DMS153 (cell line): ENCODE results near the gene SCGB3A1.

Experiments
- DNase-seq: peaks from one replicate; lab custom pipeline; 2025; lab: John Stamatoyannopoulos, UW

The SCGB3A1 gene

DNA sequence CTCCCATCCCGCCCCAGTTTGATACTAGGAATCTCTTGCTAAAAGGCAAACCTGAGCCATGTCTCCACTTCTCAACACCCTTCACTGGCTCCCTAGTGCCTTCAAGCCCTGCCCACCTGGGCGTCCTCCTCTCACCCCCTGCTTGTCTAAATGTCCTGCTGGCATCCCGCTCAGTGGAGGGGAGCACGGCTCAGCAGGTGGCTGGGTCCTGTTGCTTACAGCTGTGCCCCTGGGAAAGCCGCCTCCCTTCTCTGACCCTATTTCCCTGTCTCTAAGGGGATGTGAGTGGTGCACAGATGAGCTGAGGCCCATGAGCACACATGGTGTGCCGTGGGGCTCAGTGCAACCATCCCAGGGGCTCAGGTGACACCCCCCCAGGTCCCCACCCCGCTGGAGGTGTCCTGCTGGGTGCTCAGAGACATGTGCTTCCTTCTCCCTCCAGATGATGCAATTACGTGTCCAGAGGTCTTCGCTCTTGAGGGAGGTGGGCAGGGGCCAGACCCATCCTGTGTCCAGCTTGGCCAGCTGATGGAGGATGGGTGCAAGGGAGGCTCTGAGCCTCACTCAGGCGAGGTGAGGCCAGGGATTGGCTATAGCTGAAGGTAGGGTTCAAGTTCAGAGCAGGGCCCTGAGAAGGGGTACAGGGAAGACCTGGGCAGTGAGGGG, 34.0 kb upstream of the SCGB3A1 start:
- no peak for DNase-seq

DNA sequence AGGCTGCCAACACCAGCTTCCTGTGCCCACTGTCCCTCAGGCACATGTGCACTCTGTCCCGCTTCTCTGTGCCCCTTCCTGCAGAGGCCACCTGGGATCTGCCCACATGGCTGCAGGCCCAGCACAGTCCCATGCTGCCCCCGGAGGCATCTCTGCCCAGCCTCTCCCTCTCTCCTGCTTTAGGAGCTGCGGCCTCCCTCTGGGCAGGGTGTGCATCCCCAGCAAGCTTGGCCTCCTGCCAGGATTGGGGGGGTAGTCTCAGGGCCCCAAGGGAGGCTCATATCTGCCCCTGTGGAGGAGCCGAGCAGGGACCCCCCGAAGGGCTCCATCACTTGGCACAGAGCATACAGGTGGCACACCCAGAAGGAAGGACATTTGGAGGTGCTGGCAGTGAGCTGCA, 33.3 kb upstream of the SCGB3A1 start:
- DNase-seq = no peak

DNA sequence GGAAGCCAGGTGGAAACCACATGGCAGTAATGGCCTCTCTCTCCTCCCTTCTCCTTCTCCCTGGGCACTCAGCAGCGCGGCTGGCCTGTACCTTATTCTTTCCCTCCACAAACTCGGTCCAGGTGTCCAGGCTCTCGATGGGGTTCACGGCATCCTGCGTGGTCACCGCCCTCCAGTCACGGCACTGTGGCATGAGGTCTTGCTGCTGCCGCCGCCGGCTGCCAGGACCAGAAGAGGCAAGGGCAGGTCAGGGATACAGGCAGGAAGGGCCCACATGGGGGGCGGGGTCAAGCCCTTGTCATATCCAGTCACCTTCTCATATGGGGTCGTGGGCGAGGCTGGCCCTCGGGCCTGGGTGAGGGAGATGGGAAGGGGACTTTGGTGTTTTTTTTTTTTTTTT, 32.5 kb upstream of the SCGB3A1 start:
- no peak for DNase-seq

DNA sequence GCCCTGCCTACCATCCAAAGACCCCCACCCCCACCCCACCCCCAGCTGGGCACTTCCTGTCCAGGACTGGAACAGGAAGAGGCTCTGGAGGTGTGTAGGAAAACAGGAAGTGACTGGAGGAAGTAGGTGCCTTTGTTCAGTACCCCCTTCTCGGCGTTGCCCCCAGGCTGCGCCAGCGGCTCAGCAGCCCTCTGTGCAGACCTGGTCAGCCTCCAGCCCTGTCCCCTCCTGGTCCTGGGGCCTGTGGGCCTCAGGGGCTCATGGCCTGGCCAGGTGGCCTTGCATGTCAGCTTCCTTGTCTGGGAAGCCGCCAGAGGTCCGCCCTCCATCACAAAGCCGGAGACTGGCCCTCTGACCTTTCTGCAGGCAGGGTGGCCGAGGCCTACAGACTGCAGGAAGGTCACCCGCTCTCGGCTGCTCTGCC, 32.1 kb upstream of the SCGB3A1 start:
- DNase-seq = no peak

DNA sequence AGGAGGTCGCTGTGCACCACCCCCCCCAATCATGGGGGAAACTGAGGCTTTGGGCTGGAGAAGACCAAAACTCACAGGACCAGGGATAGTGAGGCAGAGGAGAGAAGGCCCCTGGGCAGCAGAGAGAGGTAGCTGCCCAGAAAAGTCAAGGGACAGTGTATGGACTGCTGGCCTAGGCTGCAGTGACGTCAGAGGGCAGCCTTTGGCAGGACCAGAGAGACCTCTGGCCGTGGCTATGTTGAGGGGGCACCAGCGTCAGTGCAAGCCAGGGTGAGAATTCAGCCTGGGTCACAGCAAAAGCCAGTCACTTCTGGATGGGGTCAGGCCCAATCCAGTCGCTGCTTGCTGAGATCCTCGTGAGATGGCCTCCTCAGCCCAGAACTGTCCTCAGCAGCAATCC, 31.6 kb upstream of the SCGB3A1 start:
- no peak for DNase-seq

DNA sequence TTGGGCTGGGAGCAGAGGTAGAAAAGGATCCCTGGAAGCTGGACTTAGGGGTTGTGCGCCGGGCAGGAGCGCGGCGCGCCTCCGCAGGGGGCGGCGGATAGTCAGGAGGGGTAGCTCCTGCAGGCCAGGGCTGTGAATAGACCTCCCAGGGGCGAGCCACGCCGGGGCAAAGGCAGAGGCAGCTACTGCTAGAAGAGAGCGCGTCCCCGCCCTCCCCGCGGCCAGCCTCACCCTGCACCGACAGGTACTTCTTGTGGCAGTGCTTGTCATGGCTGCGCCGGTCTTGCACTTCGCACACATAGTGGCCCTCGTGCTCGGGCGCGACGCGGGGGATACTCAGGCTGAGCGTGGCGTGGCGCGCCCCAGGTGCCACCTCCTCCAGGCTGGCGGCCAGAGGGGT, 30.0 kb upstream of the SCGB3A1 start:
- DNase-seq = no peak

DNA sequence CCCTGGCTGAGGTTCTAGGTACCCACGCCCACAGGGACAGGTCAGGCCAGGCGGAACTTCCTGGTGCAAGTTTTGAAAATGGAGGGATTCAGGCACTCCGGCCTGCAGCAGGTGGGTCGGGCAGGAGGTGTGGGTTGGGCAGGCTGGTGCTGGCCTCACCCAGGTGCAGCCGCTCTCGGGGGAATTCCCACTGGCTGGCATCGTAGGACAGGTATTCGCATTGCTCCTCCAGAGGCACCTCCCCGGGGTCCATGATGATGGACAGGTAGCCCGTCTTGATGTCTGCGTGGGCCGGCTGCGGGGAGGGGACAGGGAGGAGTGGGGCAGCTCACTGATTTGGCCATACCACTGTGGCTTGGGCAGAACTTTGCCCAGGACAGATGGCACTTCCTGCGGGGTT, 28.7 kb upstream of the SCGB3A1 start:
- no peak for DNase-seq

DNA sequence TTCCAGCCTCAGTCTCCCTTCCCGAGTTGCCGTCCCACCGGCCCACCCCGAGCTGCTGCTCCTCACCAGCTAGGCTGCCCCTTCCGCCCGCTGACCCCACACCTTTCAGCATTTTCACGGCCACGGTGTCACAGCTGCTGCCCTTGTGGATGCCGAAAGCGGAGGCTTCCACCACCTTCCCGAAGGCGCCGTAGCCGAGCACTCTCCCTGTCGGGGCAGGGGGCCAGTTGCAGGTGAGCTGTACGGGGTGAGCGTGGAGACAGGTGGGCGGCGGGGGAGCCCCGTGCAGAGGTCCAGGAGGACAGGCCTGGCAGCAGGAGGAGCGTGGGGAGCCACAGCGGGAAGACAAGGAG, 28.2 kb upstream of the SCGB3A1 start:
- DNase-seq = no peak

DNA sequence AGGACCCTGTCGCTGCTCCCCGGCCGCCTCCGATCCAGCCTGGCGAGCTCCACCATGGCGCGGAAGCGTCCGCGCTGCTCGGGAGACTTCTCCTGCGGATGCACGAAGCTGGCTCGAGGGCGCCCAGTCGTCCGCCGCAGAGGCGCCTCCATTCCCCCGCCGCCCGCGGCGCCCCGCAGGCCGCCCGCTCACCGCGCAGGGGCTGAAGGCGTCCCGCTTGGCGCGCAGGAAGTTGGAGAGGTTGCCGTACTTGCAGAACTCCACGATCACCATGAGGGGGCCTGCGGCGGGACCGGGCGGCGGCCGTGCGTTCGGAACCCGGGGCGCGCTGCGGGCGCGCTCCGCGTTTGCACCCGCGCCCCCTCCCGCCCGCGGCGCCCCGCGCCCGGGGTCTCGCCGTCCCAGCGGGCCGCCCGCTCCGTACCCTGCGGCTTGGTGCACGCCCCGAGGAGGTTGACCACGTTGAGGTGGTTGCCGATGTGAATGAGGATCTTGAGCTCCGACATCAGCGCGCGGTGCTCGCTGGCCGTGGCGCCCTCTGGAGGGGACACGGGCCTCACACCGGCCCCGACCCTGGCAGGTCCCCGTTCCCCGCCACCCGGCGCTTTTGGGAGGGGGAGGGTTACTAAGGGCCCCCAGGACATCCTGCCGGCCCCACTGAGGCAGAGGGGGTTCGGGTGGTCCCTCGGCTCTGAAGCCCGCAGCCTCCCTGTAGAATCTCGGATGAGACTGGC, 27.7 kb upstream of the SCGB3A1 start:
- DNase-seq = no peak

DNA sequence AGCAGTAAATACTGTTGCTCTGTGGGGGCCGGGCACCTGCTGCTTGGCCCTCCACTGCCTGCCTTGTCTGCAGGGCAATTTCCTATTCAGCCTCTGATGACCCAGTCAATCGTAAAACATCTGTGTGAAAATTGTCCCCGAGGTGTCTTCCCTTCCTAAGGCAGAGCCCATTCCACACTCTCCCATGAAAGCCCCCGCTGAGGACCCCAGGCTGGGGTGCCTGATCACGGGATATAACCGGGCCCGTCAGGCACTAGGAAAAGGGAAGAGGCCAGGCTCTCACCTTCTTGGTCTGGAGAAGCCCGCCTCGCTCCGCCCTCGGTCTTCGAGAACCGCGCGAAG, 27.2 kb upstream of the SCGB3A1 start:
- no peak for DNase-seq

DNA sequence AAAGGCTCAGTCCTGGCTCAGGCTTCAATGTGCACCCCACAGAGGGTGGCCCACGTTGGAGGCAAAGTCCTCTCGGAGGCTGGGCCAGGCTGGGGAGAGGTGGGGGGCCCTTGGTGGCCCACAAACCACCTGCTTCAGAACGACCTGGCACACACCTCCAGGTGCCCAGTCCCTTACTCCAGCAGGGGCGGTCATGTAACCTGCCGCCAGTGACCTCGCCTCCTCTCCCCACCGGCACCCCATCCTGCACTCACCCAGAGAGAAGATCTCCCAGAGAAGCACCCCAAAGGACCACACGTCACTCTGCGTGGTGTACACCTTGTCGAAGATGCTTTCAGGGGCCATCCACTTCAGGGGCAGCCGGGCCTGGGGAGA, 22.5 kb upstream of the SCGB3A1 start:
- no peak for DNase-seq

DNA sequence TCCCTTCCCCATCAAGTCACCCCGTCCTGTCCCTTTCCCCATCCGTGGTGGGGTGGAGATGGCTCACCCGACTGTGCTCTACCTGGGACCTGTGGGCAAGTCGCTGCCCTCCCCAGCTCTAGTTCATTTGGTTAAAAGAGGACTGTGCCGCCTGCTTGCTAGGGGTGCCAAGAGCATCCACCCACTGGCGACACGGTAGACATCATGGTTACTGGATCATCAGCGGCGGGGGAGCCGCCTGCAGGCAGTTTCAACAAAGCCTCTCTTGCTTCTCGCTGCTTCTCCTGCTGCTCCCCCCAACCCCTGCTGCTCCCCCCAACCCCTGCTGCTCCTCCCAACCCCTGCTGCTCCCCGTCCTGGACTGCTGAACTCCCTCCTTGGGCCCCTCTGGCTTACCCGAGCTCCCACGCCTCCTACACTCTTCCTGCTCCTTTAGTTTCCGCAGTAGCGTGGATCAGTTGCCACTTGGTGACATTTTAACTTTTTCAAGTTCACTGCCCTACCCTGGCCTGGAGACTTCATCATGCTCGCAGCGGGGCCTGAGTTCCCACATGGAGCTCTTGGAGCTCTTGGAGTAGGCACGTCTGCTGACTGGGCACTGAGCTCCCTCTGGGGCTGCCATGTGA, 22.0 kb upstream of the SCGB3A1 start:
- DNase-seq = no peak

DNA sequence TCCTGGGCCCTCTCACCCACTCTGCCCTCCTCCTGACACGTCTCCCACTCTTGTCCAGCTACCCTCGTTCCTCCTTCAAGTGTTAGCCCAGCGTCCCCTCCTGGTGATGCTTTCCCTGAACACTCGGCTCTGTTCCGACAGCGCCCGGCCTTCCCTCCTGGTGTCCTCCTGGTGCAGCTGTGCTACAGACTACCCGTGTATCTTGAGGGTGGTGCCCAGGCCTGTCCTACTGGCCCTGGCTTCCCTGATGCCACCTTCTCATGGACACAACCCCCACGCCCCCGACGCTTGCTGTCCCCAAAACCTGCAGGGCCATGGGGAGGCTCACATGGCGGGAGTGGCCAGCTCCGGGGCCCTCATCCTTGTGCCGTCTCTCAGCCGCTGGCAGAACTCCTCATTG, 21.4 kb upstream of the SCGB3A1 start:
- no peak for DNase-seq

DNA sequence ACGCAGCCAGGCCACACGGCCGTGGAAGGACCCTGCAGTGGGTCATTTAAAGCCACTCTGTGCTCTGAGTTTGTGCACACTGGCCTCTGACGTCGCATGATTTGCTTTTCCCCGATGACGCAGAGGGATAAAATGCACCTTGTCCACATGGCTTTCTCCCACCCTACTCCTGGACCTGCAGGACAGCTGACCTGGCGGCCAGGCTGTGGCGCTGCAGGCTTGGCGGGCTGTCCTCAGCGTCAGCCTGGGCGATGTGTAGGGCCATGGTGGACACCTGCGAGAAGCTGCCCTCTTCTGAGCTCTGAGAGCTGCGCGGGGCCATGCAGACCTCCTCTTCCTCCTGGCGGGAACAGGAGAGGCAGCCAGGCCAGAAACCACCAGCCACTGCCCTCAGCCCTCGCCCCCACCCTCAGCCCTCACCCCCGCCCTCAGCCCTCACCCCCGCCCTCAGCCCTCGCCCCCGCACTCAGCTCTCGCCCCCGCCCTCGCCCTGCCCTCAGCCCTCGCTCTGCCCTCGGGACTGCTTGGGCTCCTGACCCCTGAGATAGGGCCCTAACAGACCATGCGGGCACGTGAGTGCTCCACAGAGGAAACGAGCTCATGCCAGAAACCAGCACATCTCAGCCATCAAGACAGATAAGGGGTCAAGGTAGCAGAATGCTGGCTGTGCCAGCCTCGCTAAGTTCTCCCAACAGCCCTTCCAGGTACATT, 20.0 kb upstream of the SCGB3A1 start:
- no peak for DNase-seq

DNA sequence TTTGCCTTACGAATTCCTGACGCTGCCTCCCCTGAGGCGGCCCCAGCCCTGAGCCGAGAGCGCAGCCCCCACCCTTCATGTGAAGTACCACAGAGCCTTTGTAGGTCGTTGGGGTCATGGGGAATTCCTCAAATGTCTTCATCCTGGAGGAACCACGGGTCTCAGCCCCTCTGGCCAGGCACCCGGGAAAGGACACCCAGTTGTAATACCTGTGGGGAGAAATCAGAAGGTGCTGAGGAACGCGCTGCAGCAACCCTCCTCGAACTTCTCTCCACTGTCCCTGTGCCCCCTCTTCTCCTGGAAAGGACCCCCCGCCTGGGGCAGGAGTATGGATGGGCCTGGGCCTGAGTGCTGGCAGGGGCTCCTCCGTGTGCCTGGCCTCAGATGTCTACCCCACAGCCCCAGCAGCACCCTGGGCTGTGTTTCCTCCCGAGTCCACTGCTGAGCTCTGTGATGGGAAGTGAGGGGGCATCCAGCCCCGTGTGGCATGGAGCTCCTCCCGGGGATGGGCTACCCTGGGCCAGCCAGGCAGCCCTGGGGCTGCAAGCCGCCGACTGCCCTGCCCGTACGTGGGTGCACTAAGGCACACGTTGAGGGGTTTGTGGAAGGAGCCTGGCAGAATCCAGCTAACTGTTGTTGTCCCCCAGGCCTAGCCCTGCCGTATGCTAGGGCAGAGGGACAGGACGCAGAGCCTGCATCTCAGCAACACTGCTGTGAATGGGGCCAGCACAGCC, 18.7 kb upstream of the SCGB3A1 start:
- no peak for DNase-seq

DNA sequence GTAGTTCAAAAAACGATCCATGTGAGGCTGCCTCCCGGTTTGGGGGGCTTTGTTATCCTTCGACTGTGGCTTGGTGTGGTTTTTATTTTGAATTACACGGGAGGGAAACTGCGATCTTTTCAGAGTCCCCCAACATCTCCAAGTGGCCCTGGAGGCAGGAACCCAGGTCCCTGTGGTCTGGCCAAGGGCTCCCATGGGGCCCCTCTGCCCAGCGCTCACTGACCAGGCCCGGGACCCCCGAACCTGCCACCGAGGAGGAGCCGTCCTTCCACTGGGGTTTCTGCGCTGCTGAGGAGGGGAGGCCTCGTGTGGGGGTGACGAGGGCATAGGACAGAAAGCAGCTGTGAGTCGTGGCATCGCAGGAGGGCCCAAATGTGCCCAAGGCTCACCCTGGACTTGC, 18.1 kb upstream of the SCGB3A1 start:
- no peak for DNase-seq

DNA sequence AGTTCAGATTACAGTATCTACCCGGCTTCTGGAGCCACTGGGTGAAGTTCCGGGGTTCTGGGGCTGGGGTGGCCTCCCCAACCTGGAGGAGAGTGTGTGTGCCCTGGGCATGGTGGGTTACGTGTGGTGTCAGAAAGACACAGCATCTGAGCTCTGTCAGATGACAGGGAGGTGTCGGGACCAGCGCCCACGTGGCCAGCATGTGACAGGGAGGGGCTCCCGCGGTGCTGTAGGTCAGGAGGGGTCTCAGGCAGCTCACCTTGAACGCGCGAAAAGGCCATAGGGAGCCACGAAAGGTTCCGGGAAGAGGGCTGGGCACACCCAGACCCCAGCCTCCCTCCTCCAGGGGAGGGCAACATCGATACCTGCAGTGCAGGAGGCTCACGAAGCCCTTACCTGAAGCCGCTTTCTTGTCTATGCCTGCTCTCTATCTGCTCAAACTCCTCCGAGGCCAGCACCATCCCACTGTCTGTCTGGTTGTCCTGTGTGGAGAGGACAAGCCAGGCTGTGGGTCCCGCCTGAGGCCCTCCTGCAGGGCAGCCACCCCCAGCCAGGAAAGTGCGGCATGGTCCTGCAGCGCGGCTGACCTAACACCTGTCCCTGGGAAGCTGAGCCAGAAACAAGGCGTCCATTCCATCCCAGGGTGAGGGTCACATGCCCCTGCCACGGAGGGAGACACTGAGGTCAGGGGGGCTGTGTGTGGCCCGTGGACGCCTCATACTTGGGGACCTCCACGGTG, 17.4 kb upstream of the SCGB3A1 start:
- DNase-seq = no peak

DNA sequence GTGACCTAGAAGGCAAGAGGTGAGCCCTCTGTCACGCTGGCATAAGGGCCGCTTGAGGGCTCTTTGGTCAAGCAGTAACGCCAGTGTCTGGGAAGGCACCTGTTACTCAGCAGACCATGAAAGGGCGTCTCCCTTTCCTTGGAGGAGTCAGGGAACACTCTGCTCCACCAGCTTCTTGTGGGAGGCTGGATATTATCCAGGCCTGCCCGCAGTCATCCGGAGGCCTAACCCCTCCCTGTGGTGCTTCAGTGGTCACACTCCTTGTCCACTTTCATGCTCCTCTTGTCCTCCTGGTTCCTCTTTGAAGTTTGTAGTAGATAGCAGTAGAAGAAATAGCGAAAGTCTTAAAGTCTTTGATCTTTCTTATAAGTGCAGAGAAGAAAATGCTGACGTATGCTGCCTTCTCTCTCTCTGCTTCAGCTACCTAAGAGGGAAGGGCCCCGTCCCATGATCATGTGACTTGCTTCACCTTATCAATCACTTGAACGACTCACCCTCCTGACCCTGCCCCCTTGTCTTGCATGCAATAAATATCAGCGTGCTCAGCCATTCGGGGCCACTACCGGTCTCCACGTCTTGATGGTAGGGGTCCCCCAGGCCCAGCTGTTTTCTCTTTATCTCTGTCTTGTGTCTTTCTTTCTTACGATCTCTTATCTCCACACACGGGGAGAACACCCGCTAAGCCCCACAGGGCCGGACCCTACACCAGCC, 16.7 kb upstream of the SCGB3A1 start:
- no peak for DNase-seq

DNA sequence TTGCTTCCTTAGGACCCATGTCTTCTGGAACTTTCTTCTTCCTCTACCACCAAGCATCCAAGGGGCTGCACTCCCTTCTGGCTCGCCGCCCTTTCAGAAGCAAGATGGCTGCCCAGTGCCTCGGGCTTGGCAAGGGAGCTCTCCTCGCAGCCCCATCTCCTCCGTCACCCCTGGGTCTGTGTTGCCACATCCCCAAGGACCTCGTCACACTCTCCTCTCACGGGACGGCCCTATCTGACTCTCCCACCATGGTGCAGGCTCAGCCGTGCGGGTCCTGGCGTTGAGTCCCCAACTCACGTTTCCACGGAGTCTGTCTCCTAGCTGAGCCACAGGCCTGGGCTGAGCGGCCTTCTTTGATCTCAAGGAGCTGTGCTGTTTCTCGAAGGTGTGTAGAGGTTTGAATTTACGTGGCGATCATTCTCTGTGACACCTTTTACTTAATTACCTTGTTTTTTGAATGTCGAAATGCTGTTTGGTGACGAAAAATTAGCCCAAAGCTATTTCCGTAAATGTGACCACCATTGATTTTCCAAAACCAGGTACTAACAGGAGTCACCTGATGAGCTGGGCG, 15.0 kb upstream of the SCGB3A1 start:
- DNase-seq = no peak

DNA sequence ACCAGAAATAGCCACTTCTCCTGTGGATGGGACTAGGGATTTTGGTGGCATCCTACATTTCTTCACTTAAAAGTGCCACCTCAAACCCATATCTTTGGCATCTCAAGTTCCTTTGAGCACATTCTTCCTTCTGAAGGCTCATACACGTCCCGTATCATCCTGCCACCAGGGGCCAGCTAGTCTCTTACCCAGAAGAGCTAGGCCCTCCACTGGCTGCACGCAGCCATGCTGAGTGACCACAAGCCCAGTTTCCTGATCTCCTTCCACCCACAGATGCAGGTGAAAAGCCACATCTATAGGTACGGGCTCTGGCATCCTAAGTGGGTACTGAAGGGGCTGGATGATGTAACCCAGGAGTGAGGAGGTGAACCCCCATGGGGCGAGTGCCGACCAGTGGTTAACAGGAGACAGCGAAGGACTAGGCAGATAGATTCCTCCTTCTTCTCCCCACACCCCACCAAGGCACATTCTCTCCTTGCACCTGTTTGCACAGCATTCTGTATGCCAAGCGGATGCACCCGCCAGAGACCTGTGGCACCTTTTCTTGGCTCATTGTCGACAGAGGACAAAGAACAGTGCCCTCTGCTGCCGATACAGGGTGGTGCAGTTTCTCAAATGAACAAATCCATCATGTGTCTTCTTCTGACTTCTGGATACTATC, 14.4 kb upstream of the SCGB3A1 start:
- DNase-seq = no peak
